ENCODE data around the gene LRRC36. TPM values are rescaled to one million over a fixed set of nuclear protein-coding genes. Genes with fewer than 3 reads are reported as not detected.

The LRRC36 gene
- total RNA-seq, 1 experiment from 2014 or later: not detected

- intact Hi-C loops (cut with micrococcal nuclease; ENCODE audit: unreplicated experiment): loop anchor here (10.0 kb wide), 1 partner anchor 197 kb away; the partner anchor contains the start of genes E2F4, ELMO3 and EXOC3L1
- Histone ChIP-seq H3F3A (ENCODE audit: insufficient read depth, low read depth) (peaks cover 7% of the 10 kb centered on the region), H3K36me3 (ENCODE audit: low read depth) (no peaks in the 10 kb centered on the region), H3K79me2 (ENCODE audit: low read depth) (no peaks in the 10 kb centered on the region), H4K20me1 (ENCODE audit: insufficient read depth) (no peaks in the 10 kb centered on the region), H2AFZ (no peak overlapping the region), H3K9me2 (ENCODE audit: insufficient read depth) (no peaks in the 10 kb centered on the region), H3K9me3 (ENCODE audit: insufficient read depth, low read depth) (no peaks in the 10 kb centered on the region), H3K4me3 (no peak overlapping the region), H3K4me1 (replicated peaks; ENCODE audit: insufficient read depth) (peaks cover 12% of the 10 kb centered on the region), H3K27me3 (ENCODE audit: insufficient read depth, low read depth) (no peaks in the 10 kb centered on the region), H3K4me2 (no peak overlapping the region), H3K27ac (no peak overlapping the region)
- POLR2A ChIA-PET (ENCODE audit: unreplicated experiment): interaction anchor here (0.6 kb wide), 1 partner anchor 17 kb away, joined by 4 read pairs; no protein-coding TSS in a partner anchor
- CTCF ChIA-PET: no interaction called here
- no TSS peak for BruUV-seq (replicated peaks)
- TF ChIP-seq CTCF (conservative IDR thresholded peaks at IDR 0.05): no peak
- TF ChIP-seq EZH2 (IDR thresholded peaks at IDR 0.05; ENCODE audit: low read depth): no peak
- DNase-seq: no peak
Measured at GRCh38 chr16:67391424-67392300, 65.0 kb downstream of the LRRC36 start.

- BruUV-seq (replicated peaks): no TSS peak
- no peak overlapping the region for H3K4me3 ChIP-seq
- H3K36me3 ChIP-seq (ENCODE audit: low read depth): no peaks in the 10 kb centered on the region
- no peaks in the 10 kb centered on the region for H3K9me3 ChIP-seq (ENCODE audit: insufficient read depth, low read depth)
- no peak overlapping the region for H2AFZ ChIP-seq
- H3F3A ChIP-seq (ENCODE audit: insufficient read depth, low read depth): peaks cover 13% of the 10 kb centered on the region
- intact Hi-C loops (cut with micrococcal nuclease; ENCODE audit: unreplicated experiment): loop anchor here (10.0 kb wide), 1 partner anchor 198 kb away; the partner anchor contains the start of genes E2F4, ELMO3 and EXOC3L1
- peaks cover 17% of the 10 kb centered on the region for H3K4me1 ChIP-seq (replicated peaks; ENCODE audit: insufficient read depth)
- no peak overlapping the region for H3K27ac ChIP-seq
- ChIA-PET POLR2A (ENCODE audit: unreplicated experiment) (interaction anchor here (0.5 kb wide), 1 partner anchor 192 kb away, joined by 4 read pairs; no protein-coding TSS in a partner anchor), CTCF (interaction anchor here (1.1 kb wide), 1 partner anchor 132 kb away, joined by 4 read pairs; no protein-coding TSS in a partner anchor)
- H3K9me2 ChIP-seq (ENCODE audit: insufficient read depth): no peaks in the 10 kb centered on the region
- DNase-seq: no peak
- H3K79me2 ChIP-seq (ENCODE audit: low read depth): no peaks in the 10 kb centered on the region
- no peaks in the 10 kb centered on the region for H3K27me3 ChIP-seq (ENCODE audit: insufficient read depth, low read depth)
- TF ChIP-seq CTCF (conservative IDR thresholded peaks at IDR 0.05) (no peak), EZH2 (IDR thresholded peaks at IDR 0.05; ENCODE audit: low read depth) (no peak)
- no peaks in the 10 kb centered on the region for H4K20me1 ChIP-seq (ENCODE audit: insufficient read depth)
- no peak overlapping the region for H3K4me2 ChIP-seq
Measured at GRCh38 chr16:67392301-67393059, 65.9 kb downstream of the LRRC36 start.

- TF ChIP-seq CTCF (conservative IDR thresholded peaks at IDR 0.05) (peak; percentile 39), EZH2 (IDR thresholded peaks at IDR 0.05; ENCODE audit: low read depth) (no peak)
- Histone ChIP-seq H3K4me2 (peak within 1 kb of the TSS; percentile 50), H3K4me3 (no peak within 1 kb of the TSS), H3K27me3 (ENCODE audit: insufficient read depth, low read depth) (no peaks in the 10 kb centered on the region), H3F3A (ENCODE audit: insufficient read depth, low read depth) (peaks cover 13% of the 10 kb centered on the region), H3K36me3 (ENCODE audit: low read depth) (no peaks in the 10 kb centered on the region), H4K20me1 (ENCODE audit: insufficient read depth) (no peaks in the 10 kb centered on the region), H2AFZ (no peak within 1 kb of the TSS), H3K9me2 (ENCODE audit: insufficient read depth) (no peaks in the 10 kb centered on the region), H3K79me2 (ENCODE audit: low read depth) (no peaks in the 10 kb centered on the region), H3K9me3 (ENCODE audit: insufficient read depth, low read depth) (no peaks in the 10 kb centered on the region), H3K27ac (no peak within 1 kb of the TSS), H3K4me1 (replicated peaks; ENCODE audit: insufficient read depth) (peaks cover 17% of the 10 kb centered on the region)
- DNase-seq: peak in 1 of 2 experiments; percentile 83
- ChIA-PET POLR2A (ENCODE audit: unreplicated experiment) (interaction anchor here (0.5 to 0.6 kb wide), 2 partner anchors 43 to 192 kb away, joined by 4 to 8 read pairs; no protein-coding TSS in a partner anchor), CTCF (interaction anchor here (0.6 to 1.1 kb wide), 3 partner anchors 15 to 133 kb away, joined by 4 to 19 read pairs (median 6); no protein-coding TSS in a partner anchor)
- BruUV-seq (replicated peaks): no TSS peak
- intact Hi-C loops (cut with micrococcal nuclease; ENCODE audit: unreplicated experiment): loop anchor here (10.0 kb wide), 1 partner anchor 198 kb away; the partner anchor contains the start of genes E2F4, ELMO3 and EXOC3L1
Measured at GRCh38 chr16:67393111-67393787, 66.6 kb downstream of the LRRC36 start, which contains the start of gene TPPP3. TPPP3 (minus strand) TSS chr16:67393498; CDS start chr16:67391111, 2,387 bp downstream.
